ENCODE data around the gene FASTKD3. TPM values are rescaled to one million over a fixed set of nuclear protein-coding genes. Genes with fewer than 3 reads are reported as not detected.

Gene FASTKD3
- total RNA-seq, 1 donor from 2014 or later, result 9.4 TPM

DNA sequence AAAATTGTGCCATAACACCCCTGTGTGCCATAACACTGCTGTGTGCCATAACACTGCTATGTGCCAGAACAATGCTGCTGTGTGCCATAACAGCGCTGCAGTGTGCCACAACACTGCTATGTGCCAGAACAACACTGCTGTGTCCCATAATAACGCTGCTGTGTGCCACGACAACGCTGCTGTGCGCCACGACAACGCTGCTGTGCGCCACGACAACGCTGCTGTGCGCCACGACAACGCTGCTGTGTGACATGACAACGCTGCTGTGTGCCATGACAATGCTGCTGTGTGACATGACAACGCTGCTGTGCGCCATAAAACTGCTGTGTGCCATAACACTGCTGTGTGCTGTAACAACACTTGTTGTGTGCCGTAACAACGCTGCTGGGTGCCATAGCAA, 43.8 kb downstream of the FASTKD3 start:
- intact Hi-C loops (cut with DNase I), result no loop called here
- no peak for DNase-seq
- no peaks in the 10 kb centered on the region for H3K4me1 ChIP-seq
- H3K4me3 ChIP-seq, result no peak overlapping the region
- H3K9me3 ChIP-seq, result no peaks in the 10 kb centered on the region
- no peak for ATAC-seq
- H3K36me3 ChIP-seq, result no peaks in the 10 kb centered on the region
- H3K27me3 ChIP-seq (ENCODE audit: low read depth), result no peaks in the 10 kb centered on the region
- no peak overlapping the region for H3K27ac ChIP-seq
- TF ChIP-seq, protein P1, sequence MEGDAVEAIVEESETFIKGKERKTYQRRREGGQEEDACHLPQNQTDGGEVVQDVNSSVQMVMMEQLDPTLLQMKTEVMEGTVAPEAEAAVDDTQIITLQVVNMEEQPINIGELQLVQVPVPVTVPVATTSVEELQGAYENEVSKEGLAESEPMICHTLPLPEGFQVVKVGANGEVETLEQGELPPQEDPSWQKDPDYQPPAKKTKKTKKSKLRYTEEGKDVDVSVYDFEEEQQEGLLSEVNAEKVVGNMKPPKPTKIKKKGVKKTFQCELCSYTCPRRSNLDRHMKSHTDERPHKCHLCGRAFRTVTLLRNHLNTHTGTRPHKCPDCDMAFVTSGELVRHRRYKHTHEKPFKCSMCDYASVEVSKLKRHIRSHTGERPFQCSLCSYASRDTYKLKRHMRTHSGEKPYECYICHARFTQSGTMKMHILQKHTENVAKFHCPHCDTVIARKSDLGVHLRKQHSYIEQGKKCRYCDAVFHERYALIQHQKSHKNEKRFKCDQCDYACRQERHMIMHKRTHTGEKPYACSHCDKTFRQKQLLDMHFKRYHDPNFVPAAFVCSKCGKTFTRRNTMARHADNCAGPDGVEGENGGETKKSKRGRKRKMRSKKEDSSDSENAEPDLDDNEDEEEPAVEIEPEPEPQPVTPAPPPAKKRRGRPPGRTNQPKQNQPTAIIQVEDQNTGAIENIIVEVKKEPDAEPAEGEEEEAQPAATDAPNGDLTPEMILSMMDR (IDR thresholded peaks at IDR 0.05), result no peak

DNA sequence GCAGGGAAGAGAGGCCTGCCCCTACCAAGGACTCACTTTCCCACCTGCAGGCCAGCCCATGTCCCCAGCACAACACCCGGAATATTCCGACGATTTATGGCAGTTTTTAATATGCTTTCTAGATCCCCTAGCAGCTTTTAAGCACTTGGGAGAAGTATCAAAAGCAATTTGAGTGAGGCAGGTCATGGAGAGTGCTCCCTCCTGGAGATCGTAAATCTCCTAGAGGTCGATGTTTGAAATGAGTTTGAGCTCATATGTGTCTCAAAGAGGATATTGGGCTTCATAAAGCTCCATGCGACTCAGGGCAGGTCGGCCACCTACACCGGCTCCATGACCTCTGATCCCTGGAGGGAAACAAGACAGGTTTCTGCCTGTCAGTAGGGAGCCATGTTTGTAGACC, 45.2 kb downstream of the FASTKD3 start:
- Histone ChIP-seq H3K27me3 (ENCODE audit: low read depth) (no peaks in the 10 kb centered on the region), H3K36me3 (no peaks in the 10 kb centered on the region), H3K4me1 (no peaks in the 10 kb centered on the region), H3K27ac (no peak overlapping the region), H3K9me3 (no peaks in the 10 kb centered on the region), H3K4me3 (no peak overlapping the region)
- intact Hi-C loops (cut with DNase I), result no loop called here
- ATAC-seq (no peak), DNase-seq (no peak)
- TF ChIP-seq, protein P1 (IDR thresholded peaks at IDR 0.05), result no peak

DNA sequence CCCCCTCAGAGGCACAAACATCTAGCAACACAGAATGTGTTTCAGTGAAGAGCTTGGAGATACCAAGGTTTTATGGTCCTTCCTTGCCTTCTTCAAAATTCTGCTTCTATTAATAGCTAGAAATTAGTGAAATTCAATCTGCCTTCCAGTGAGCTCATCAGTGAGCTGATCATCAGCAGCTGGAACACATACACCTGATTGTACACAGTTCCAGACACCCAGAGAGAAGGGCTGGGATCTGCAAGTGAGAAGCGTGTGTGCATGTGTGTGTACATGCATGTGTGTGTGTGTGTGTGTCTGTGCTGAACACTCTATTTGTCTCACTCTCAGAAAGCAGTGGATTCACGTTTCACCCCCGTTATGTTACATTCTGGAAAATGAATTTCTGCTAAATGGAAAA, 46.4 kb downstream of the FASTKD3 start:
- Histone ChIP-seq H3K4me3 (no peak overlapping the region), H3K27ac (no peak overlapping the region), H3K36me3 (no peaks in the 10 kb centered on the region), H3K4me1 (no peaks in the 10 kb centered on the region), H3K27me3 (ENCODE audit: low read depth) (no peaks in the 10 kb centered on the region), H3K9me3 (no peaks in the 10 kb centered on the region)
- intact Hi-C loops (cut with DNase I), result no loop called here
- TF ChIP-seq, protein P1 (IDR thresholded peaks at IDR 0.05), result no peak
- ATAC-seq, result no peak
- no peak for DNase-seq

DNA sequence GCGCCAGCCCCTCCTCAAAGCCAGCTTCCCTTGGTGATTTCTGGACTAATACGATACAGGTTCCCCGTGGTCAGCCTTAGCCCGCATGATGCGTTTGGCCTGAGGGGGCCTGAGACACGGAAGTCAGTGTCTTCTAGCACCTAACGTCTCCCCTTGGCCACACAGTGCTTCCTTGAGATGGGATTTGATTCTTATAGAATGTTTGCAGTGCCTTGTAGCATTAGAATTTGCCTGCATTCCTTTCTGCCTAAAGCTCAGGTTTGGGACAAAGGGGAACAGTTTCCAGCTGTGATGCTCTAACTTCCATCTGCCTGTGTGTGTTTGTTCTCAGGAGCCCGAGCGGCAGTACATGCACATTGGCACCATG, 52.3 kb downstream of the FASTKD3 start:
- H3K4me3 ChIP-seq, result no peak overlapping the region
- DNase-seq, result no peak
- TF ChIP-seq, protein P1 (IDR thresholded peaks at IDR 0.05), result peak; percentile 22
- no peaks in the 10 kb centered on the region for H3K36me3 ChIP-seq
- H3K4me1 ChIP-seq, result peaks cover 6% of the 10 kb centered on the region
- H3K27me3 ChIP-seq (ENCODE audit: low read depth), result no peaks in the 10 kb centered on the region
- intact Hi-C loops (cut with DNase I), result no loop called here
- ATAC-seq, result peak in 1 of 2 donors; percentile 7
- no peak overlapping the region for H3K27ac ChIP-seq
- H3K9me3 ChIP-seq, result no peaks in the 10 kb centered on the region

DNA sequence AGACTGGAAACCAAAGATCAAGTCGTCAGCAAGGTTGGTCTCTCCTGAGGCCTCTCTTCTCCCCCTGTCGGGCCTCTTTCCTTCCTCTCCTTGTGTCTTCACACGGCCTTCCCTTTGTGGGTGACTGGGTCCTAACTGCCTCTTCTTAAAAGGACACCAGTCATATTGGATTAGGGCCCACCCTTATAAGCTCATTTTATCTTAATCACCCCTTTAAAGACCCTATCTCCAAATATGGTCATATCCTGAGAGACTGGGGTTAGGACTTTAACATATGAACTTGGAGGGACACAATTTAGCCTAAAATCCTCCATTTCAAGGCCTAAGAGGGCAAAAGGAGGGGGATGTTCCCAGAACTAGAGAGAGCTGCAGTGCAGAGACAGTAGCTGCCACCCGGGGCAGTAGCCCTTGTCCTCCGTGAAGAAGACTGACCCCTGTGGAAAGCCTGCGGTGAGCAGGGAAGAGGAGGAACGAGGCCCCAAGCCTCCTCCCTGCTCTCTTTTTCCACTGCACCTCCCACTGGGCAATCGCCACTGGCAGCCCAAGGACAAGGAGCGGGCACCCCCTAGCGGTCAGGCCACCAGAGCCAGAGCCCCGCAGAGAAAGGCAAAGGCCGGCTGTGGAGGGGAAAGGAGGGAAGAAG, 52.8 kb downstream of the FASTKD3 start:
- ATAC-seq (peak; percentile 93 to 95), DNase-seq (peak; percentile 86)
- TF ChIP-seq, protein P1 (IDR thresholded peaks at IDR 0.05), result peak; percentile 89
- H3K36me3 ChIP-seq, result no peaks in the 10 kb centered on the region
- no peak overlapping the region for H3K27ac ChIP-seq
- no peaks in the 10 kb centered on the region for H3K9me3 ChIP-seq
- H3K27me3 ChIP-seq (ENCODE audit: low read depth), result no peaks in the 10 kb centered on the region
- no peak overlapping the region for H3K4me3 ChIP-seq
- H3K4me1 ChIP-seq, result peaks cover 6% of the 10 kb centered on the region
- intact Hi-C loops (cut with DNase I), result no loop called here

All from lower lobe of right lung (tissue), 2 donors.